GM23338 (cell line): Measurements from ENCODE around the gene THY1. TPM values are rescaled to one million over a fixed set of nuclear protein-coding genes. Genes with fewer than 3 reads are reported as not detected.

Source experiments
- ATAC-seq: fragments of 200-7000 bp; cut with Tn5 transposase; 3 replicates; pipeline ENCODE4 v1.9.1; 2020
- DNase-seq: peaks from one replicate; pipeline ENCODE4 v3.0.0-alpha.2; 2015; ENCODE audit warnings: low spot score
- H2AFZ ChIP-seq: fragments of 200-600 bp; sonication (generic); 2 replicates; pipeline ENCODE4 v1.8.0; 2016; ENCODE audit warnings: antibody characterized with exemption, mild to moderate bottlenecking, moderate library complexity
- H3F3A ChIP-seq: fragments of 200-600 bp; sonication (generic); replicated peaks from 2 replicates; pipeline ENCODE4 v1.8.0; 2017; ENCODE audit warnings: antibody characterized with exemption, mixed run types, low read depth
- H3K27ac ChIP-seq: fragments of 200-600 bp; sonication (generic); 2 replicates; pipeline ENCODE4 v1.6.1; 2016; ENCODE audit warnings: low read depth
- H3K27me3 ChIP-seq: fragments of 200-600 bp; sonication (generic); 2 replicates; pipeline ENCODE4 v1.8.0; 2016; ENCODE audit warnings: mild to moderate bottlenecking, mixed run types, moderate library complexity; ENCODE audit not compliant: insufficient read depth
- H3K36me3 ChIP-seq: fragments of 200-600 bp; sonication (generic); 2 replicates; pipeline ENCODE4 v1.8.0; 2016; ENCODE audit warnings: mild to moderate bottlenecking; ENCODE audit not compliant: insufficient read depth
- H3K4me1 ChIP-seq: fragments of 200-600 bp; sonication (generic); 2 replicates; pipeline ENCODE4 v1.8.0; 2016; ENCODE audit warnings: mild to moderate bottlenecking, moderate library complexity; ENCODE audit not compliant: insufficient read depth
- H3K4me2 ChIP-seq: fragments of 200-600 bp; sonication (generic); 2 replicates; pipeline ENCODE4 v1.7.1; 2017; ENCODE audit warnings: mixed run types
- H3K4me3 ChIP-seq: fragments of 200-600 bp; sonication (generic); 2 replicates; pipeline ENCODE4 v1.6.1; 2016; ENCODE audit warnings: mixed run types
- H3K79me2 ChIP-seq: fragments of 200-600 bp; sonication (generic); replicated peaks from 2 replicates; pipeline ENCODE4 v1.8.0; 2017; ENCODE audit warnings: mild to moderate bottlenecking; ENCODE audit not compliant: insufficient read depth
- H3K9me2 ChIP-seq: fragments of 200-600 bp; sonication (generic); 2 replicates; pipeline ENCODE4 v1.8.0; 2017; ENCODE audit not compliant: insufficient read depth
- H4K20me1 ChIP-seq: fragments of 200-600 bp; sonication (generic); replicated peaks from 2 replicates; pipeline ENCODE4 v1.8.0; 2017; ENCODE audit warnings: mild to moderate bottlenecking; ENCODE audit not compliant: insufficient read depth
- H3K27ac Mint-ChIP-seq: 2 replicates; pipeline ENCODE4 v1.8.0; 2020; ENCODE audit warnings: inconsistent platforms, mild to moderate bottlenecking, moderate library complexity, mixed read lengths
- H3K27me3 Mint-ChIP-seq: 3 replicates; pipeline ENCODE4 v1.8.0; 2022; ENCODE audit warnings: low read depth, mild to moderate bottlenecking, moderate library complexity, mixed read lengths, inconsistent platforms; ENCODE audit not compliant: insufficient read depth, poor library complexity
- H3K36me3 Mint-ChIP-seq: 3 replicates; pipeline ENCODE4 v1.8.0; 2021; ENCODE audit warnings: low read depth, mild to moderate bottlenecking, inconsistent platforms, moderate library complexity, mixed read lengths
- H3K4me1 Mint-ChIP-seq: 3 replicates; pipeline ENCODE4 v1.8.0; 2020; ENCODE audit warnings: mild to moderate bottlenecking, inconsistent platforms, mixed read lengths
- H3K4me3 Mint-ChIP-seq: 3 replicates; pipeline ENCODE4 v1.8.0; 2021; ENCODE audit warnings: moderate library complexity, mild to moderate bottlenecking, inconsistent platforms, mixed read lengths
- H3K9me3 Mint-ChIP-seq: 3 replicates; pipeline ENCODE4 v1.8.0; 2020; ENCODE audit warnings: moderate library complexity, mild to moderate bottlenecking, inconsistent platforms, mixed read lengths
- EZH2 ChIP-seq: fragments of 200-600 bp; sonication (generic); IDR thresholded peaks from one replicate; pipeline ENCODE4 v1.8.0; 2017; ENCODE audit warnings: antibody characterized with exemption, mild to moderate bottlenecking, low read depth; ENCODE audit not compliant: unreplicated experiment
- EZH2phosphoT487 ChIP-seq: fragments of 200-600 bp; sonication (generic); IDR thresholded peaks from one replicate; pipeline ENCODE4 v1.8.1; 2018; ENCODE audit warnings: antibody characterized with exemption; ENCODE audit not compliant: unreplicated experiment
- JUNB ChIP-seq: IDR thresholded peaks from one replicate; pipeline ENCODE4 v1.6.1; 2016; ENCODE audit warnings: antibody characterized with exemption; ENCODE audit not compliant: unreplicated experiment
- NANOG ChIP-seq: IDR thresholded peaks from 2 replicates; pipeline ENCODE4 v1.6.1; 2016; ENCODE audit warnings: antibody characterized with exemption, borderline replicate concordance
- POLR2AphosphoS5 ChIP-seq: IDR thresholded peaks from 2 replicates; pipeline ENCODE4 v1.6.1; 2016; ENCODE audit warnings: antibody characterized with exemption, low read depth
- REST ChIP-seq: IDR thresholded peaks from one replicate; pipeline ENCODE4 v1.6.1; 2018; ENCODE audit warnings: antibody characterized with exemption; ENCODE audit not compliant: unreplicated experiment
- STAT1 ChIP-seq: IDR thresholded peaks from one replicate; pipeline ENCODE4 v1.6.1; 2016; ENCODE audit warnings: antibody characterized with exemption; ENCODE audit not compliant: unreplicated experiment
- ZNF114 ChIP-seq: fragments of 250-450 bp; sonication (Bioruptor Pico); IDR thresholded peaks from 2 replicates; pipeline ENCODE4 v1.5.0; 2020; ENCODE audit warnings: mild to moderate bottlenecking, moderate library complexity
- ZNF331 ChIP-seq: fragments of 250-450 bp; sonication (Bioruptor Pico); IDR thresholded peaks from 2 replicates; pipeline ENCODE4 v1.5.0; 2020; ENCODE audit warnings: low read depth, mild to moderate bottlenecking, moderate library complexity
- polyA plus RNA-seq: library from polyadenylated mRNA; unstranded; fragments of >200 nt; fragmentation: Nextera tagmentation; extraction: Ambion mirVana; gene quantifications from 2 replicates; pipeline ENCODE4 v1.2.1, GENCODE V29; 2016
- total RNA-seq: library from RNA; depleted of rRNA; stranded (reverse); fragments of >200 nt; shearing (Covaris generic); gene quantifications from 2 replicates; pipeline ENCODE4 v1.2.3, GENCODE V29; 2014
- TF ChIP-seq, protein P1 (sequence below): IDR thresholded peaks from 2 replicates; pipeline ENCODE4 v1.6.1; 2016; ENCODE audit warnings: antibody characterized with exemption
- TF ChIP-seq, protein P2 (sequence below), 2 experiments: fragments of 200-600 bp in 1 of 2; sonication (generic) in 1 of 2; conservative IDR thresholded peaks; 2 replicates each; pipeline versions ENCODE4 v1.5.1 to v1.6.1; 2016 to 2017; ENCODE audit warnings: antibody characterized with exemption in 2 of 2, low read depth in 2 of 2, mild to moderate bottlenecking in 2 of 2, moderate library complexity in 1 of 2

Gene THY1
- total and polyA plus RNA-seq, 2 experiments from 2014 or later, result 490 to 597 TPM

DNA sequence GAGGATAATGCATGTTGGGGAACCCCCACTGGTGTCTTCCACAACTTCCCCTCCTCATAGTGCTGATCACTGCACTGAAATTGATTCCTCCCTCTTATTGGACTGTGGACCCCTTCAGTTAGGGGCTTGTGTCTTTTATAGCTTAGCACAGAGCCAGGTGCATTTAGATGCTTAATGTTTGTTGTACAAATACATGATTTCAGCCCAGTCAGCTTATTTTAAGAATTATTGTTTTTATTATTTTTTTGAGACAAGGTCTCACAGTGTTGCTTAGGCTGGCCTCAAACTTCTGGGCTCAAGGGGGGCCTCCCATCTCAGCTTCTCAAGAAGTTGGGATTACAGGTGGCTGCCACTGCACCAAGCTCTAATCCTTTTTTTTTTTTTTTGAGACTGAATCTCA lies 8.2 kb downstream of the THY1 start (continued):
- TF ChIP-seq, protein P1, sequence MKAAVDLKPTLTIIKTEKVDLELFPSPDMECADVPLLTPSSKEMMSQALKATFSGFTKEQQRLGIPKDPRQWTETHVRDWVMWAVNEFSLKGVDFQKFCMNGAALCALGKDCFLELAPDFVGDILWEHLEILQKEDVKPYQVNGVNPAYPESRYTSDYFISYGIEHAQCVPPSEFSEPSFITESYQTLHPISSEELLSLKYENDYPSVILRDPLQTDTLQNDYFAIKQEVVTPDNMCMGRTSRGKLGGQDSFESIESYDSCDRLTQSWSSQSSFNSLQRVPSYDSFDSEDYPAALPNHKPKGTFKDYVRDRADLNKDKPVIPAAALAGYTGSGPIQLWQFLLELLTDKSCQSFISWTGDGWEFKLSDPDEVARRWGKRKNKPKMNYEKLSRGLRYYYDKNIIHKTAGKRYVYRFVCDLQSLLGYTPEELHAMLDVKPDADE, result no peak
- TF ChIP-seq EZH2 (no peak), REST (no peak)

- H3K4me1 Mint-ChIP-seq, result peaks cover 26% of the 10 kb centered on the region
- Histone ChIP-seq H3K4me3 (no peak overlapping the region), H3K4me2 (no peak overlapping the region), H3K27ac (no peak overlapping the region), H3F3A (peaks cover 16% of the 10 kb centered on the region), H4K20me1 (no peaks in the 10 kb centered on the region; the same call in 1 of the 2 replicates), H3K36me3 (peaks cover 6% of the 10 kb centered on the region), H3K79me2 (no peaks in the 10 kb centered on the region; the same call in 1 of the 2 replicates), H3K4me1 (peaks cover 20% of the 10 kb centered on the region), H3K9me2 (no peaks in the 10 kb centered on the region), H2AFZ (no peak overlapping the region), H3K27me3 (no peaks in the 10 kb centered on the region)
- ATAC-seq, result no peak
- H3K4me3 Mint-ChIP-seq, result no peak overlapping the region
- peaks cover 37% of the 10 kb centered on the region for H3K36me3 Mint-ChIP-seq
- H3K27ac Mint-ChIP-seq, result no peak overlapping the region
- peaks cover 23% of the 10 kb centered on the region for H3K27me3 Mint-ChIP-seq
- H3K9me3 Mint-ChIP-seq, result peaks cover 5% of the 10 kb centered on the region; the same call in 1 of the 3 replicates
- no peak for DNase-seq
- TF ChIP-seq ZNF331 (CRISPR knock-in tag), result no peak
- no peak for TF ChIP-seq EZH2
- TF ChIP-seq, protein P1, result no peak
- no peak for TF ChIP-seq REST
- no peak for TF ChIP-seq JUNB
- no peak for TF ChIP-seq NANOG
- no peak for TF ChIP-seq STAT1
- TF ChIP-seq, protein P2, sequence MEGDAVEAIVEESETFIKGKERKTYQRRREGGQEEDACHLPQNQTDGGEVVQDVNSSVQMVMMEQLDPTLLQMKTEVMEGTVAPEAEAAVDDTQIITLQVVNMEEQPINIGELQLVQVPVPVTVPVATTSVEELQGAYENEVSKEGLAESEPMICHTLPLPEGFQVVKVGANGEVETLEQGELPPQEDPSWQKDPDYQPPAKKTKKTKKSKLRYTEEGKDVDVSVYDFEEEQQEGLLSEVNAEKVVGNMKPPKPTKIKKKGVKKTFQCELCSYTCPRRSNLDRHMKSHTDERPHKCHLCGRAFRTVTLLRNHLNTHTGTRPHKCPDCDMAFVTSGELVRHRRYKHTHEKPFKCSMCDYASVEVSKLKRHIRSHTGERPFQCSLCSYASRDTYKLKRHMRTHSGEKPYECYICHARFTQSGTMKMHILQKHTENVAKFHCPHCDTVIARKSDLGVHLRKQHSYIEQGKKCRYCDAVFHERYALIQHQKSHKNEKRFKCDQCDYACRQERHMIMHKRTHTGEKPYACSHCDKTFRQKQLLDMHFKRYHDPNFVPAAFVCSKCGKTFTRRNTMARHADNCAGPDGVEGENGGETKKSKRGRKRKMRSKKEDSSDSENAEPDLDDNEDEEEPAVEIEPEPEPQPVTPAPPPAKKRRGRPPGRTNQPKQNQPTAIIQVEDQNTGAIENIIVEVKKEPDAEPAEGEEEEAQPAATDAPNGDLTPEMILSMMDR (conservative IDR thresholded peaks at IDR 0.05; ENCODE audit: low read depth in 2 of 2), result no peak
- no peak for TF ChIP-seq ZNF114 (CRISPR knock-in tag)
- TF ChIP-seq POLR2AphosphoS5, result no peak
- no peak for TF ChIP-seq EZH2phosphoT487
Measured at GRCh38 chr11:119414321-119414720, 8.7 kb downstream of the THY1 start.
